ENCODE results near the gene RGS19. TPM values are rescaled to one million over a fixed set of nuclear protein-coding genes. Genes with fewer than 3 reads are reported as not detected.

The RGS19 gene
- total RNA-seq, 4 donors from 2014 or later = 12.9 to 35.7 (median 20.1) TPM

DNA sequence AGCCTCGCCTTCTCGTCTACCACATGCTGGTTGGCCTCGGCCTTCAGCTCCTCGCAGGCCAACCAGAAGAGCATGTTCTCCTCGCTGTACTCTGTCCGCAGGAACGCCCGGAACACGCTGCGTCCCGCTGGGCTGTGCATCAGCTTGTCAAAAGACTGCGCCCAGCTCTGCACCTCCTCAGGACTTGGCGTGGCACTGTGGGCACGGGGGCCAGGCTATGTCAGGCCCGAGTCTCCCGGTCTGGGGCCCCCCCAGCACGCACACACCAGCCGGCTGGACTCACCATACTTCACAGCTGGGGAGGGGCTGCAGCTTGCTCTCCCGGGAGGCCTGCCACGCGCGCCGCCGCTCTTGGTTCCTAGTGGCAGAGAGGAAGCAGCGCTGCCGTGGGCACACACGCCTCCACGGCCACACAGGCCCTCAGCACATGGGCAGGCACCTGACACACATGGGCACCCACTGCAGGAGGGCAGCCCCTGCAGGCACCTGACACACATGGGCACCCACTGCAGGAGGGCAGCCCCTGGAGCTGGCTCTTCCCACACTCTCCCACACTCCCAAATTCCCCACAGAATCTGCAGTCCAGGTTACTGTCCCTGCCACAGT lies 5.0 kb downstream of the RGS19 start:
- no peak overlapping the region for H3K4me3 ChIP-seq
- no peaks in the 10 kb centered on the region for H3K9me3 ChIP-seq
- TF ChIP-seq POLR2A (IDR thresholded peaks at IDR 0.05) (no peak), EP300 (IDR thresholded peaks at IDR 0.05) (no peak)
- TF ChIP-seq, protein P1, sequence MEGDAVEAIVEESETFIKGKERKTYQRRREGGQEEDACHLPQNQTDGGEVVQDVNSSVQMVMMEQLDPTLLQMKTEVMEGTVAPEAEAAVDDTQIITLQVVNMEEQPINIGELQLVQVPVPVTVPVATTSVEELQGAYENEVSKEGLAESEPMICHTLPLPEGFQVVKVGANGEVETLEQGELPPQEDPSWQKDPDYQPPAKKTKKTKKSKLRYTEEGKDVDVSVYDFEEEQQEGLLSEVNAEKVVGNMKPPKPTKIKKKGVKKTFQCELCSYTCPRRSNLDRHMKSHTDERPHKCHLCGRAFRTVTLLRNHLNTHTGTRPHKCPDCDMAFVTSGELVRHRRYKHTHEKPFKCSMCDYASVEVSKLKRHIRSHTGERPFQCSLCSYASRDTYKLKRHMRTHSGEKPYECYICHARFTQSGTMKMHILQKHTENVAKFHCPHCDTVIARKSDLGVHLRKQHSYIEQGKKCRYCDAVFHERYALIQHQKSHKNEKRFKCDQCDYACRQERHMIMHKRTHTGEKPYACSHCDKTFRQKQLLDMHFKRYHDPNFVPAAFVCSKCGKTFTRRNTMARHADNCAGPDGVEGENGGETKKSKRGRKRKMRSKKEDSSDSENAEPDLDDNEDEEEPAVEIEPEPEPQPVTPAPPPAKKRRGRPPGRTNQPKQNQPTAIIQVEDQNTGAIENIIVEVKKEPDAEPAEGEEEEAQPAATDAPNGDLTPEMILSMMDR (IDR thresholded peaks at IDR 0.05) = no peak
- H3K36me3 ChIP-seq = peaks cover 0 to 61% (median 0%) of the 10 kb centered on the region in 3 donors
- no peak for DNase-seq (ENCODE audit: low spot score in 2 of 2)
- H3K27ac ChIP-seq = no peak overlapping the region
- 86 to 89% methylated on average over 24 to 28 of the region's 28 CpGs for WGBS, 2 donors
- peaks cover 0 to 18% (median 10%) of the 10 kb centered on the region in 4 donors for H3K4me1 ChIP-seq
- H3K27me3 ChIP-seq = no peaks in the 10 kb centered on the region

DNA sequence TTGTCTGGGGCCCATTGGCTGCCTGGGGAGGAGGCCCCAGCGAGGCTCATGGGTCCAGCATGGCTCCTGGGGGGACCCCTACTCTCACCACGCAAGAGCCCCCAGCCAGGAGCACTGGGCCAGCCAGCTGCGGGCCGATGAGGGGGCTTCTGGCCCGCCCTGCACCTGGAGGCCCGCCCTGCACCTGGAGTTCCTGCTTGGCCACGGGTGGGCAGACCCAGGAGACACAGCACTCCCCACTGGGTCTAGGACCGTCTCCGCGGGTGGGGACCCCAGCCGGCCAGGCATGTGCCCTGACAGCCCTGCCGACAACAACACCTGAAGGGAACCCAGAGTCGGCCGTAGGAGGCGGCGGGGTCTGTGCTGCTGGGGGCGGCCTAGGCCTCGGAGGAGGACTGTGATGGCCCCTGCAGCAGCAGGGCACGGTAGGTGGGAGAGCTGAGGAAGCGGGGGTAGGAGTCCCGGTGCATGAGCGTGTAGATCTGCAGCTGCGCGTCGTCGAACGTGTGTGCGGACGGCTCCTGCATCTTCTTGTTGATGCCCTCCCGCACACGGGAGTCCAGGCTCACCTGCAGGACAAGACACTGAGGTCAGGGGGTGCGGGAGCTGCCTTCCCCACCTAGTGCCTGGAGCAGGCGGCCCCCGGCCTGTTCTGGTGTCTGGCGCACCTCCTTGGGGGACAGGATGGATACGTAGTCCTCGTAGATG lies 5.7 kb downstream of the RGS19 start:
- Histone ChIP-seq H3K4me3 (no peak overlapping the region), H3K27me3 (no peaks in the 10 kb centered on the region), H3K27ac (no peak overlapping the region), H3K9me3 (no peaks in the 10 kb centered on the region), H3K4me1 (peaks cover 0 to 11% (median 3%) of the 10 kb centered on the region in 4 donors), H3K36me3 (peaks cover 0 to 67% (median 0%) of the 10 kb centered on the region in 3 donors)
- WGBS, 2 donors = 89 to 90% methylated on average over 29 to 31 of the region's 37 CpGs
- no peak for DNase-seq (ENCODE audit: low spot score in 2 of 2)
- TF ChIP-seq, protein P1 (IDR thresholded peaks at IDR 0.05) = no peak
- TF ChIP-seq EP300 (IDR thresholded peaks at IDR 0.05) (no peak), POLR2A (IDR thresholded peaks at IDR 0.05) (no peak)

DNA sequence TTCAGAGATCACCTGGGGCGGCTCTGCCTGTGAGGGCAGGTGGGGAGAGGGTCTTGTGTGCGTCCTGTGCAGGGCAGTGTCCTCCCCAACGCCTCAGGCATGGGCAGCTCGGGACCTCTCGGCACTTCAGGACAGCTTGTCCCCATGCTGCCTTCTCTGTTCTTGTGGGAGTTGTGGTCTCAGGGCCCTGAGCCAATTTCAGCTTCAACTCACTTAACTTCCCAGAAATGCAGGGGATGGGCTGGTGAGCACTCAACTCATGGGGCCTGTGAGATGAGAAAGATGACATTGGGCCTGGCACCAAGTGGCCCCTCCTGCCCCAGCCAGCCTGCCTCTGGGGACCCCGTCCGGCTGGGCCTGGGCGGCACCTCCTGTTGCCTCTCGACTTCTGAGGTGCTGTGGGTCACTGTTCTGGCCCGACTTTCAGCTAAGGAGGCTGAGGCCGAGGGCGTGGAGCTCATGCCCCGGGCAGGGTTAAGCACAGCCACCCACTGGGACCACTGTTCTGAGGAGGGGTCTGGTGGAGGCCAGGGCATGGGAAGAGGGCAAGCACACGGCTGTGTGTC lies 6.7 kb downstream of the RGS19 start:
- peaks cover 0 to 75% (median 0%) of the 10 kb centered on the region in 3 donors for H3K36me3 ChIP-seq

DNA sequence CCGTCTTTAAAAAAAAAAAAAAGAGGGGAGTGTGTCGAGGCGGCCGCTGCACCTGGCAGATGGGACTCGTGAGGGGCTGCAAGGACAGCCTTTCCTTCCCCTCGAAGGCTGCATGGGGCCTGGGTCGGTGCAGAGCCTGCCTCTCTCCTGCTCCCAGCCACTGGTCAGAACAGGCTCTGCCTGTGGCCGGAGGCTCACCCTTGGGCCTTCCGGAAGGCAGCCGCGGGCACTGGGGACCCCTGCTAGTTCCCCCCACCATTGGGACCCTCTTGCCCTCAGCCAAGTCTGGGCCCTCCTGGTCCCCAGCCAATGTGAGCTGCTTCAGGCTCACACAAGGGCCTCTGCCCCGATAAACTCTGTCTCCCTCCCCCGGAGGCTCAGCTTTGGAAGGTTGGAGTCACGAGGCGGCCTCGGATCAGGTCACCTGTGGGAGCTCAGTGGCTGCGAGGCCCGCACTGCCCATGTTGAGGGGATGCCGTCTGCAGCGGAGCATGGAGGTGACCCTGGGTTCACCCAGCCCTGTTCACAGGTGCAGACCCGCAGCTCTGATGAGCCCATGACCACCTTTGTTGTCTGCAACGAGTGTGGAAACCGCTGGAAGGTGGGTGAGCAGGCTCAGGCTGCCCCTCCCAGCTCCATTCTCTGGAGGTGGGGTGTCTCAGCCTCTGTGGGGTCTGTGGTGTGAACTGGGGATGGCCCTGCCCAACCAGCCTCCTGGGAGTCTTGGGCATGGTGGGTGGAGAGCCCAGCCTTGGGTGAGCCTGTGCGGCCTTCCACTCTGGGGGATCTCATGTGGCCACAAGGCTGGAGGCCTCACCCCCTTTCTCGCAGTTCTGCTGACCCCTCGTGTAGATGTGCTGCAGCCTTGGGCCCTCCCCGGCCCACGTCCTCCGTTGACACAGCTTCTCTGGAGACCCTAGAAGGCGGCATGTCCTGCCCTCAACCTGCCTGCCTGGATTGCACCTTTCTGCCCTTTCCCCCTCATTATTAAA lies 7.7 kb downstream of the RGS19 start:
- DNase-seq (ENCODE audit: low spot score in 2 of 2) = no peak

More for the DNA sequence above, 6.7 kb downstream of the RGS19 start:
- no peaks in the 10 kb centered on the region for H3K9me3 ChIP-seq
- H3K27me3 ChIP-seq = no peaks in the 10 kb centered on the region
- no peak for TF ChIP-seq POLR2A (IDR thresholded peaks at IDR 0.05)
- TF ChIP-seq, protein P1 (IDR thresholded peaks at IDR 0.05) = no peak
- TF ChIP-seq EP300 (IDR thresholded peaks at IDR 0.05) = no peak
- no peak overlapping the region for H3K4me3 ChIP-seq
- no peak overlapping the region for H3K27ac ChIP-seq
- no peak for DNase-seq (ENCODE audit: low spot score in 2 of 2)
- peaks cover 0 to 3% (median 0%) of the 10 kb centered on the region in 4 donors for H3K4me1 ChIP-seq
- WGBS, 2 donors = 69 to 74% methylated on average over 10 of the region's 14 CpGs

More for the DNA sequence above, 7.7 kb downstream of the RGS19 start:
- H3K4me3 ChIP-seq = no peak overlapping the region
- peaks cover 0 to 81% (median 0%) of the 10 kb centered on the region in 3 donors for H3K36me3 ChIP-seq
- no peak overlapping the region for H3K27ac ChIP-seq
- H3K27me3 ChIP-seq = no peaks in the 10 kb centered on the region
- no peak for TF ChIP-seq EP300 (IDR thresholded peaks at IDR 0.05)
- TF ChIP-seq, protein P1 (IDR thresholded peaks at IDR 0.05) = no peak
- TF ChIP-seq POLR2A (IDR thresholded peaks at IDR 0.05) = no peak
- 82 to 86% methylated on average over 15 to 25 of the region's 30 CpGs for WGBS, 2 donors
- H3K9me3 ChIP-seq = no peaks in the 10 kb centered on the region
- peaks cover 0 to 6% (median 0%) of the 10 kb centered on the region in 4 donors for H3K4me1 ChIP-seq
